KMS-11 (cell line): ENCODE data around the gene AUTS2.

Experiments
- H2AFZ ChIP-seq: fragments of 200-600 bp; sonication (generic); 2 replicates; pipeline ENCODE4 v1.6.1; 2016; ENCODE audit warnings: antibody characterized with exemption, mixed run types, low read depth
- H3K27ac ChIP-seq: fragments of 200-600 bp; sonication (generic); 2 replicates; pipeline ENCODE4 v1.6.1; 2016; ENCODE audit warnings: mild to moderate bottlenecking, mixed run types
- H3K27me3 ChIP-seq: fragments of 200-600 bp; sonication (generic); 2 replicates; pipeline ENCODE4 v1.6.1; 2017; ENCODE audit warnings: mild to moderate bottlenecking, low read depth, mixed run types, moderate library complexity; ENCODE audit not compliant: insufficient read depth
- H3K36me3 ChIP-seq: fragments of 200-600 bp; sonication (generic); 2 replicates; pipeline ENCODE4 v1.6.1; 2017; ENCODE audit warnings: mild to moderate bottlenecking, mixed run types; ENCODE audit not compliant: insufficient read depth
- H3K4me1 ChIP-seq: fragments of 200-600 bp; sonication (generic); 2 replicates; pipeline ENCODE4 v1.6.1; 2016; ENCODE audit warnings: mild to moderate bottlenecking, low read depth, mixed run types; ENCODE audit not compliant: poor library complexity, severe bottlenecking
- H3K4me2 ChIP-seq: fragments of 200-600 bp; sonication (generic); 2 replicates; pipeline ENCODE4 v1.7.0; 2016; ENCODE audit warnings: mild to moderate bottlenecking, mixed run types
- H3K4me3 ChIP-seq: fragments of 200-600 bp; sonication (generic); IDR thresholded peaks from 2 replicates; pipeline ENCODE4 v1.6.1; 2017; ENCODE audit warnings: low read depth, low read length, mixed read lengths; ENCODE audit not compliant: insufficient read depth
- H3K79me2 ChIP-seq: fragments of 200-600 bp; sonication (generic); 2 replicates; pipeline ENCODE4 v1.6.1; 2016; ENCODE audit warnings: low read depth, mixed run types; ENCODE audit not compliant: insufficient read depth
- H3K9ac ChIP-seq: fragments of 200-600 bp; sonication (generic); 2 replicates; pipeline ENCODE4 v1.6.1; 2016; ENCODE audit warnings: mild to moderate bottlenecking, mixed run types
- H4K20me1 ChIP-seq: fragments of 200-600 bp; sonication (generic); 2 replicates; pipeline ENCODE4 v1.6.1; 2016; ENCODE audit warnings: mild to moderate bottlenecking, mixed run types; ENCODE audit not compliant: insufficient read depth
- CTCF ChIP-seq: fragments of 200-600 bp; sonication (generic); conservative IDR thresholded peaks from 2 replicates; pipeline ENCODE4 v1.6.1; 2017; ENCODE audit warnings: low read depth, mild to moderate bottlenecking, antibody characterized with exemption, low read length, moderate library complexity, mixed read lengths

The AUTS2 gene

GRCh38 chr7:70614237-70615045 lies 1016.2 kb downstream of the AUTS2 start:
- no peaks in the 10 kb centered on the region for H3K36me3 ChIP-seq

GRCh38 chr7:70615066-70615606 lies 1016.9 kb downstream of the AUTS2 start:
- H3K4me2 ChIP-seq = no peak overlapping the region
- TF ChIP-seq CTCF = no peak
- H3K27ac ChIP-seq = no peak overlapping the region
- no peaks in the 10 kb centered on the region for H4K20me1 ChIP-seq
- H3K4me1 ChIP-seq = no peaks in the 10 kb centered on the region
- H3K4me3 ChIP-seq = no peak overlapping the region
- H3K9ac ChIP-seq = no peak overlapping the region
- H3K36me3 ChIP-seq = no peaks in the 10 kb centered on the region
- H3K79me2 ChIP-seq = no peaks in the 10 kb centered on the region
- no peaks in the 10 kb centered on the region for H3K27me3 ChIP-seq
- H2AFZ ChIP-seq = no peak overlapping the region

More at GRCh38 chr7:70614237-70615045, 1016.2 kb downstream of the AUTS2 start:
- no peak overlapping the region for H3K9ac ChIP-seq
- H3K4me3 ChIP-seq = no peak overlapping the region
- H3K27ac ChIP-seq = no peak overlapping the region
- no peaks in the 10 kb centered on the region for H3K27me3 ChIP-seq
- no peak overlapping the region for H3K4me2 ChIP-seq
- H3K4me1 ChIP-seq = no peaks in the 10 kb centered on the region
- H3K79me2 ChIP-seq = no peaks in the 10 kb centered on the region
- no peak for TF ChIP-seq CTCF
- H2AFZ ChIP-seq = no peak overlapping the region
- H4K20me1 ChIP-seq = no peaks in the 10 kb centered on the region

- Histone ChIP-seq H3K4me3 (no peak overlapping the region), H3K4me1 (no peaks in the 10 kb centered on the region), H3K27ac (no peak overlapping the region), H2AFZ (no peak overlapping the region), H3K9ac (no peak overlapping the region), H3K79me2 (no peaks in the 10 kb centered on the region), H3K27me3 (no peaks in the 10 kb centered on the region), H3K4me2 (no peak overlapping the region), H4K20me1 (no peaks in the 10 kb centered on the region), H3K36me3 (no peaks in the 10 kb centered on the region)
- no peak for TF ChIP-seq CTCF
Observed at GRCh38 chr7:70616211-70616610, 1017.9 kb downstream of the AUTS2 start.

GRCh38 chr7:70616821-70617220 lies 1018.5 kb downstream of the AUTS2 start:
- Histone ChIP-seq H3K4me3 (no peak overlapping the region), H3K27me3 (no peaks in the 10 kb centered on the region), H3K79me2 (no peaks in the 10 kb centered on the region), H4K20me1 (no peaks in the 10 kb centered on the region), H3K9ac (no peak overlapping the region), H3K4me2 (no peak overlapping the region), H3K4me1 (no peaks in the 10 kb centered on the region), H3K36me3 (no peaks in the 10 kb centered on the region), H3K27ac (no peak overlapping the region), H2AFZ (no peak overlapping the region)
- TF ChIP-seq CTCF = no peak
